A673 (cell line): ENCODE measurements around the gene MTIF2. TPM values are rescaled to one million over a fixed set of nuclear protein-coding genes. Genes with fewer than 3 reads are reported as not detected.
A peak's percentile ranks its signal among the peaks of the same experiment; 100 is the strongest.
"Not testable (repeated sequence)": the region's sequence is repeated elsewhere in the genome, so short reads cannot be mapped to it uniquely, and the experiment has no call there.

Source experiments
- BruUV-seq: library from RNA; stranded (reverse); fragments of 400-500 nt; replicated peaks from 2 replicates; lab custom pipeline; 2021; lab: Mats Ljungman, UMichigan
- CTCF ChIA-PET: fragments of 300-600 bp; sonication (Branson Sonifier 250); formaldehyde crosslinking; loops from one replicate; lab custom pipeline; 2022; ENCODE audit warnings: antibody characterized with exemption; lab: Charles Lee
- POLR2A ChIA-PET: fragments of 300-600 bp; sonication (Branson Sonifier 250); formaldehyde crosslinking; loops from one replicate; lab custom pipeline; 2022; ENCODE audit warnings: antibody characterized with exemption; ENCODE audit not compliant: low non-redundant PET; lab: Charles Lee
- DNase-seq: peaks from one replicate; pipeline ENCODE4 v3.0.0-alpha.2; 2015; ENCODE audit warnings: low spot score
- H3K27ac ChIP-seq: fragments of 200-600 bp; sonication (generic); 2 replicates; pipeline ENCODE4 v1.5.1; 2016; ENCODE audit warnings: mixed run types, low read depth, mild to moderate bottlenecking, mixed read lengths, antibody characterized with exemption, low read length; ENCODE audit not compliant: poor library complexity, severe bottlenecking
- H3K27me3 ChIP-seq: fragments of 200-600 bp; sonication (generic); replicated peaks from 2 replicates; pipeline ENCODE4 v1.6.1; 2017; ENCODE audit warnings: mixed run types, low read depth, mild to moderate bottlenecking, mixed read lengths, antibody characterized with exemption, low read length; ENCODE audit not compliant: insufficient read depth, poor library complexity
- H3K36me3 ChIP-seq: fragments of 200-600 bp; sonication (generic); 2 replicates; pipeline ENCODE4 v1.6.1; 2016; ENCODE audit warnings: mixed run types, mild to moderate bottlenecking, mixed read lengths, antibody characterized with exemption, low read length; ENCODE audit not compliant: insufficient read depth, poor library complexity, severe bottlenecking
- H3K4me1 ChIP-seq: fragments of 200-600 bp; sonication (generic); 2 replicates; pipeline ENCODE4 v1.6.1; 2017; ENCODE audit warnings: mixed run types, mild to moderate bottlenecking, mixed read lengths, antibody characterized with exemption, low read length; ENCODE audit not compliant: insufficient read depth, poor library complexity, severe bottlenecking
- H3K4me3 ChIP-seq: fragments of 200-600 bp; sonication (generic); 2 replicates; pipeline ENCODE4 v1.5.1; 2016; ENCODE audit warnings: low read depth, mixed run types, mild to moderate bottlenecking, mixed read lengths, low read length; ENCODE audit not compliant: poor library complexity, severe bottlenecking
- H3K9me3 ChIP-seq: fragments of 200-600 bp; sonication (generic); 2 replicates; pipeline ENCODE4 v1.6.1; 2016; ENCODE audit warnings: mixed run types, low read depth, mild to moderate bottlenecking, mixed read lengths, antibody characterized with exemption, low read length; ENCODE audit not compliant: poor library complexity, severe bottlenecking
- EZH2 ChIP-seq: fragments of 200-600 bp; sonication (generic); IDR thresholded peaks from 2 replicates; pipeline ENCODE4 v1.6.1; 2017; ENCODE audit warnings: borderline replicate concordance, low read depth, mild to moderate bottlenecking, mixed read lengths, antibody characterized with exemption, low read length; ENCODE audit not compliant: poor library complexity, severe bottlenecking
- intact Hi-C: fragments of 100-400 bp; cut with micrococcal nuclease; formaldehyde crosslinking; loops from one replicate; pipeline ENCODE4 v1.10.0; 2022; ENCODE audit not compliant: unreplicated experiment
- total RNA-seq: library from RNA; stranded (reverse); gene quantifications from 2 replicates; pipeline ENCODE4 v1.2.3, GENCODE V29; 2021
- TF ChIP-seq, protein P1 (sequence below): fragments of 300-800, 200-600 bp; sonication (generic); conservative IDR thresholded peaks from 2 replicates; pipeline ENCODE4 v1.5.1; 2017; ENCODE audit warnings: low read depth, mild to moderate bottlenecking, antibody characterized with exemption, low read length, moderate library complexity, mixed read lengths

MTIF2 gene
- total RNA-seq, 1 experiment from 2014 or later, result 45.0 TPM

DNA sequence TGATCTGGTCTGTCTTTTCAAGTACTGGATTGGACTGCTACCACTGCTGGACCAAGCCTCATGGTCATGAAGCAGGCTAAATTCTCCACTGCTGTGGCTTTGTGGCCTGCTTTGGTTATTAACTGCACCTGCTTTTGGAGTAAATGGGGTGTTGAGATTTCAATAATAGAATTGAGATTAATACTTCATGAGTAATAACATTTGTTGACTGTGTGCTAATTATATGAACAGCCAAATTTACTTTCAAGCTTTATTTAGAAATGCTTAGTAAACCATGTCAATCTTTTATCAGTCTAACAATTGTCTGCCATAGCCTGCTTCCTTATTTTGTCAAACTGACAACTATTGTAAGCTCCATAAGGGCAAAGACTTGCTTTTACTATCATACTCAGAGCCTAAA is 27.4 kb upstream of the MTIF2 start:
- TF ChIP-seq, protein P1, sequence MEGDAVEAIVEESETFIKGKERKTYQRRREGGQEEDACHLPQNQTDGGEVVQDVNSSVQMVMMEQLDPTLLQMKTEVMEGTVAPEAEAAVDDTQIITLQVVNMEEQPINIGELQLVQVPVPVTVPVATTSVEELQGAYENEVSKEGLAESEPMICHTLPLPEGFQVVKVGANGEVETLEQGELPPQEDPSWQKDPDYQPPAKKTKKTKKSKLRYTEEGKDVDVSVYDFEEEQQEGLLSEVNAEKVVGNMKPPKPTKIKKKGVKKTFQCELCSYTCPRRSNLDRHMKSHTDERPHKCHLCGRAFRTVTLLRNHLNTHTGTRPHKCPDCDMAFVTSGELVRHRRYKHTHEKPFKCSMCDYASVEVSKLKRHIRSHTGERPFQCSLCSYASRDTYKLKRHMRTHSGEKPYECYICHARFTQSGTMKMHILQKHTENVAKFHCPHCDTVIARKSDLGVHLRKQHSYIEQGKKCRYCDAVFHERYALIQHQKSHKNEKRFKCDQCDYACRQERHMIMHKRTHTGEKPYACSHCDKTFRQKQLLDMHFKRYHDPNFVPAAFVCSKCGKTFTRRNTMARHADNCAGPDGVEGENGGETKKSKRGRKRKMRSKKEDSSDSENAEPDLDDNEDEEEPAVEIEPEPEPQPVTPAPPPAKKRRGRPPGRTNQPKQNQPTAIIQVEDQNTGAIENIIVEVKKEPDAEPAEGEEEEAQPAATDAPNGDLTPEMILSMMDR, result no peak
- no peak for TF ChIP-seq EZH2
- no TSS peak for BruUV-seq
- peaks cover 18% of the 10 kb centered on the region for H3K36me3 ChIP-seq
- peaks cover 15% of the 10 kb centered on the region for H3K4me1 ChIP-seq
- intact Hi-C loops, result no loop called here
- no peaks in the 10 kb centered on the region for H3K9me3 ChIP-seq
- H3K27me3 ChIP-seq, result no peaks in the 10 kb centered on the region
- no peak overlapping the region for H3K4me3 ChIP-seq
- H3K27ac ChIP-seq, result no peak overlapping the region
- POLR2A ChIA-PET, result no interaction called here
- CTCF ChIA-PET, result no interaction called here
- DNase-seq, result no peak

DNA sequence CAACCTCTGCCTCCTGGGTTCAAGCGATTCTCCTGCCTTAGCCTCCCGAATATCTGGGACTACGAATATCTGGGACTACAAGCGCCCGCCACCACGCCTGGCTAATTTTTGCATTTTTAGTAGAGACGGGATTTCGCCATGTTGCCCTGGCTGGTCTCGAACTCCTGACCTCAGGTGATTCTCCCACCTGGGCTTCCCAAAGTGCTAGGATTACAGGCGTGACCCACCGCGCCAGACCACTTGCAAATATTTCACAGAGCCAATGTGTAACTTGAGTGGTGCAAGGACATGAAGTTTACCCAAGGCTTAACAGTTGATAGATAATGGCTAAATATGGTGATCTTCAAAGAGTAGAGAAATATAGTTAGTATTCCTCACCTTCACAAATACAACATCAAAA is 14.1 kb upstream of the MTIF2 start:
- DNase-seq, result no peak
- ChIA-PET POLR2A (no interaction called here), CTCF (no interaction called here)
- intact Hi-C loops, result loop anchor here (10.0 kb wide), 2 partner anchors 132 to 232 kb away; partner anchors contain the start of genes CCDC88A and CFAP36
- Histone ChIP-seq H3K27me3 (no peaks in the 10 kb centered on the region), H3K27ac (no peak overlapping the region), H3K36me3 (no peaks in the 10 kb centered on the region), H3K4me3 (no peak overlapping the region), H3K4me1 (peaks cover 3% of the 10 kb centered on the region), H3K9me3 (no peaks in the 10 kb centered on the region)
- BruUV-seq, result no TSS peak
- TF ChIP-seq, protein P1, result no peak
- TF ChIP-seq EZH2, result no peak

DNA sequence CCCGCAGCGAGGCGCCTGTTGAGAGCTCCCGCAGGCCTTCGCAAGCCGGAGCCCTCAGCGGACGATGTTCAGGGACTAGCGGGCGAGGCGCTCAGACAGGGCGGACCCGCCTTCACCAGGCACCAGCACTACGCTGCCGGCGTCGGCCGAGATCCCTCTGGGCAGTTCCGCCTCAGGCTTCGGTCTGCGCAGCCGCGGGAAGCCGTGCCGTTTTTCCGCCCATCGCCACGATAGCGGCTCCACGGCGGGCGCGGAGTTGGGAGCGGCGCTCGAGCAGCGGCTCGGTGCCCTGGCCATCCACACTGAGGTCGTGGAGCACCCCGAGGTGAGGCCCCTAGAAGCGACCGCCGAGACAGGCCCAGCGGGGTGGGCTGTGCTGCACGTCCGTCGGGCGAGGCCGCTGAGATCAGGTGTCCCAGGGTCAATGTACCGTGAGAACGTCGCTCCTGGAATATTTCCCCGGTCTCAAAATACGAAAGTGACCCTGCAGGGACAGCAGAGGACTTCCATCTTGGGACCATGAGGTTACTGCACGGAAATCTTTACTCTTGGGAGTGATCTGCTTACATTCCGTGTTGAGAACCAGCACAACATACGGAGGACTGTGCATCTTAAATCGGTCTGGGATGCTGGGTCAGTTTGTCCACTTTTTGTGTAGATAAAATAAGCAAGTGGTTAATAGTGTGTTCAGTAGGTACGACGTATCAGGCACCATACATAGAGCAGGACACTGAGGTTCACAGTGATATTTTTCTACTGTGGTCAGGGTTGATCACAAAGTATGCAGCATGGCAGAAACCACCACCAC is 13.3 kb upstream of the MTIF2 start:
- H3K27me3 ChIP-seq, result no peaks in the 10 kb centered on the region
- peak overlapping the region; percentile 61 for H3K4me3 ChIP-seq
- POLR2A ChIA-PET, result no interaction called here
- CTCF ChIA-PET, result interaction anchor here (0.5 kb wide), 1 partner anchor 24 kb away, joined by 3 read pairs; no protein-coding TSS in a partner anchor
- H3K9me3 ChIP-seq, result no peaks in the 10 kb centered on the region
- peaks cover 3% of the 10 kb centered on the region for H3K4me1 ChIP-seq
- peak overlapping the region; percentile 75 for H3K27ac ChIP-seq
- no peaks in the 10 kb centered on the region for H3K36me3 ChIP-seq
- BruUV-seq, result no TSS peak
- peak; percentile 91 for DNase-seq
- intact Hi-C loops, result loop anchor here (10.0 kb wide), 2 partner anchors 132 to 232 kb away; partner anchors contain the start of genes CCDC88A and CFAP36
- TF ChIP-seq, protein P1, result no peak
- no peak for TF ChIP-seq EZH2

DNA sequence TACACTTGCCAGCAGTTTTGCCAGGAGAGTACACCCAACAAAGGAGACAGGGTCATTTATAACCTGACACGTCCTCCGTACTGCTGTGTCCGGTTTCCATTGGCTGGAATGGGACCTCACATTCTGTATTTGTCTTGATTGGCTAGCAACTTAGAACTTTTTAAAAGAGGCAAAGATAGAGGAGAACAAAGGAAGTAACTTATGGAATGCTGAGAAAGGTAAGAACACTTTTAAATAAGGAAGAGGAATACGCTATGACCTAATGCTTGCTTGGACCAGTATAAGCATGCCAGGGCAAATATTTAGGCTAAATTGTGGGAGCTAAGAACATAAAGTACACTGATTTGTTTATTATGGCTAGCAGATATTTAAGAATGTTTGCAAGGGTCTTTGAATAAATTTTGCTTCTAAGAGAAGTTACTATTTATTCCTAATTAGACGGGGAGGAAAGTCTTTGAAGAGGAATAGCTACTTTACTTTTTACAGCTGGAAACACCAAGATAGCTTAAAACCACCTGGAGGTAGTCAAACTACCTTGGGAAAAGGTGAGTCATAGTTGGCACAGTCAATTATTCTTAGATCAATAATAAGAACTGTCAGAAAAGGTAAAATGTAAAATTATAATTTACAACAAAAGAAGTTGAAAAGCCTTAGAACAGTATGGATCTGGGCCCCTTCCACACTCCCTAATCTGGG is 12.0 kb upstream of the MTIF2 start:
- DNase-seq, H3K4me3 ChIP-seq, H3K27ac ChIP-seq, H3K36me3 ChIP-seq, H3K9me3 ChIP-seq, H3K27me3 ChIP-seq, CTCF ChIA-PET, H3K4me1 ChIP-seq, BruUV-seq: not testable (repeated sequence)
- intact Hi-C loops, result loop anchor here (10.0 kb wide), 2 partner anchors 134 to 234 kb away; partner anchors contain the start of genes CCDC88A and CFAP36
- POLR2A ChIA-PET, result interaction anchor here (0.6 kb wide), 1 partner anchor 1136 kb away, joined by 9 read pairs; no protein-coding TSS in a partner anchor
